HCT116 (cell line): ENCODE measurements around the gene TRPV5. TPM values are rescaled to one million over a fixed set of nuclear protein-coding genes. Genes with fewer than 3 reads are reported as not detected.

Experiments
- ATAC-seq: fragments of 200-7000 bp; cut with Tn5 transposase; 2 replicates; pipeline ENCODE4 v1.9.1; 2020; ENCODE audit warnings: mild to moderate bottlenecking, moderate library complexity
- BruUV-seq: library from RNA; stranded (reverse); fragments of 400-500 nt; replicated peaks from 2 replicates; lab custom pipeline; 2021; lab: Mats Ljungman, UMichigan
- CTCF ChIA-PET: fragments of 300-600 bp; sonication (Branson Sonifier 250); formaldehyde crosslinking; loops from one replicate; lab custom pipeline; 2021; ENCODE audit warnings: antibody characterized with exemption; lab: Charles Lee
- POLR2A ChIA-PET: fragments of 300-600, 350-600 bp; sonication (Branson Sonifier 250); formaldehyde crosslinking; loops from one replicate; lab custom pipeline; 2021; ENCODE audit warnings: antibody characterized with exemption; lab: Charles Lee
- RAD21 ChIA-PET, 2 experiments: fragments of 300-600 bp; sonication (Branson Sonifier 250); formaldehyde crosslinking; loops; one replicate each; lab custom pipeline; 2023; ENCODE audit warnings: low total read pairs in 2 of 2; ENCODE audit not compliant: uncharacterized antibody in 2 of 2, unreplicated experiment in 2 of 2, low non-redundant PET in 1 of 2; lab: Charles Lee
- DNase-seq: peaks from one replicate; pipeline ENCODE4 v3.0.0-alpha.2; 2010; ENCODE audit warnings: low read depth, low spot score
- H2AFZ ChIP-seq: fragments of 200-600 bp; shearing (Covaris generic), sonication (generic); 2 replicates; pipeline ENCODE4 v1.6.1; 2017; ENCODE audit warnings: low read depth, mixed run types, mixed read lengths, antibody characterized with exemption, low read length; ENCODE audit not compliant: poor library complexity, severe bottlenecking
- H3K27ac ChIP-seq: 2 replicates; pipeline ENCODE4 v1.5.1; 2012; ENCODE audit warnings: low read depth, low read length
- H3K27me3 ChIP-seq: fragments of 200-600 bp; sonication (generic); 2 replicates; pipeline ENCODE4 v1.6.1; 2016; ENCODE audit warnings: mixed run types, low read length, mixed read lengths; ENCODE audit not compliant: insufficient read depth
- H3K36me3 ChIP-seq, 2 experiments: fragments of 200-500 bp in 1 of 2; fragments of 200-600 bp in 1 of 2; sonication (Bioruptor generic) in 1 of 2; sonication (generic) in 1 of 2; 2 replicates each; pipeline versions ENCODE4 v1.5.1 to v1.6.1; 2014 to 2016; ENCODE audit warnings: low read length in 2 of 2, inconsistent platforms in 1 of 2, mixed read lengths in 1 of 2, mixed run types in 1 of 2; ENCODE audit not compliant: insufficient read depth in 2 of 2, control insufficient read depth in 1 of 2
- H3K4me1 ChIP-seq, 2 experiments: fragments of 200-600 bp in 1 of 2; sonication (generic) in 1 of 2; 2 replicates each; pipeline versions ENCODE4 v1.5.1 to v1.6.1; 2012 to 2017; ENCODE audit warnings: low read length in 2 of 2, inconsistent platforms in 1 of 2, mild to moderate bottlenecking in 1 of 2, mixed read lengths in 1 of 2, mixed run types in 1 of 2, moderate library complexity in 1 of 2; ENCODE audit not compliant: insufficient read depth in 2 of 2, control insufficient read depth in 1 of 2
- H3K4me2 ChIP-seq: fragments of 200-600 bp; sonication (generic); 2 replicates; pipeline ENCODE4 v1.6.1; 2017; ENCODE audit warnings: mixed run types, low read length, mixed read lengths
- H3K4me3 ChIP-seq, 2 experiments: fragments of 200-600 bp in 1 of 2; sonication (generic) in 1 of 2; replicated peaks in 1 of 2; 2 replicates each; pipeline ENCODE4 v1.5.1; 2011 to 2016; ENCODE audit warnings: low read length in 2 of 2, control low read depth in 1 of 2, low read depth in 1 of 2, mild to moderate bottlenecking in 1 of 2, mixed read lengths in 1 of 2, mixed run types in 1 of 2
- H3K79me2 ChIP-seq: fragments of 200-600 bp; sonication (generic); 2 replicates; pipeline ENCODE4 v1.6.1; 2017; ENCODE audit warnings: mild to moderate bottlenecking, mixed run types, low read length, moderate library complexity, mixed read lengths; ENCODE audit not compliant: insufficient read depth
- H3K9ac ChIP-seq: fragments of 200-600 bp; sonication (generic); 2 replicates; pipeline ENCODE4 v1.6.1; 2016; ENCODE audit warnings: low read length, mixed read lengths
- H3K9me2 ChIP-seq: fragments of 200-600 bp; sonication (generic), shearing (Covaris generic); 2 replicates; pipeline ENCODE4 v1.6.1; 2017; ENCODE audit warnings: mixed run types, mild to moderate bottlenecking, moderate library complexity; ENCODE audit not compliant: insufficient read depth
- H3K9me3 ChIP-seq, 2 experiments: fragments of 200-500 bp in 1 of 2; fragments of 200-600 bp in 1 of 2; sonication (Bioruptor generic) in 1 of 2; sonication (generic) in 1 of 2; 2 replicates each; pipeline ENCODE4 v1.6.1; 2014 to 2017; ENCODE audit warnings: low read length in 2 of 2, mixed read lengths in 2 of 2, inconsistent platforms in 1 of 2, low read depth in 1 of 2, mild to moderate bottlenecking in 1 of 2, mixed run types in 1 of 2, moderate library complexity in 1 of 2; ENCODE audit not compliant: control insufficient read depth in 1 of 2, insufficient read depth in 1 of 2
- H4K20me1 ChIP-seq: fragments of 200-600 bp; sonication (generic), shearing (Covaris generic); 2 replicates; pipeline ENCODE4 v1.6.1; 2017; ENCODE audit warnings: mixed run types, mild to moderate bottlenecking, moderate library complexity; ENCODE audit not compliant: insufficient read depth
- EZH2phosphoT487 ChIP-seq: fragments of 200-600 bp; IDR thresholded peaks from 2 replicates; pipeline ENCODE4 v1.6.1; 2018; ENCODE audit warnings: antibody characterized with exemption, borderline replicate concordance
- POLR2AphosphoS5 ChIP-seq: IDR thresholded peaks from 2 replicates; pipeline ENCODE4 v1.6.1; 2011; ENCODE audit warnings: mild to moderate bottlenecking, low read depth, low read length, moderate library complexity
- SP1 ChIP-seq: IDR thresholded peaks from 2 replicates; pipeline ENCODE4 v1.6.1; 2012; ENCODE audit warnings: low read depth
- YY1 ChIP-seq: IDR thresholded peaks from 2 replicates; pipeline ENCODE4 v1.6.1; 2011; ENCODE audit warnings: low read length, low read depth, moderate library complexity, mild to moderate bottlenecking; ENCODE audit not compliant: insufficient replicate concordance; ENCODE audit errors: extremely low read depth
- intact Hi-C: fragments of 100-400 bp; cut with micrococcal nuclease; formaldehyde crosslinking; loops from 2 replicates; pipeline ENCODE4 v1.10.0; 2022
- total RNA-seq: library from RNA; stranded (reverse); gene quantifications from one replicate; pipeline ENCODE4 v1.2.1, GENCODE V29; 2021; ENCODE audit not compliant: unreplicated experiment
- TF ChIP-seq, protein P1 (sequence below), 3 experiments: fragments of 200-600 bp in 1 of 3; sonication (generic) in 1 of 3; IDR thresholded peaks in 2 of 3; conservative IDR thresholded peaks in 1 of 3; 2 replicates each; pipeline ENCODE4 v1.5.1; 2012 to 2017; ENCODE audit warnings: low read depth in 2 of 3, low read length in 2 of 3, antibody characterized with exemption in 1 of 3, borderline replicate concordance in 1 of 3, control low read depth in 1 of 3, mild to moderate bottlenecking in 1 of 3, mixed read lengths in 1 of 3, mixed run types in 1 of 3, moderate library complexity in 1 of 3; ENCODE audit not compliant: insufficient read depth in 1 of 3

Gene TRPV5
- total RNA-seq, 1 experiment from 2014 or later: not detected

DNA sequence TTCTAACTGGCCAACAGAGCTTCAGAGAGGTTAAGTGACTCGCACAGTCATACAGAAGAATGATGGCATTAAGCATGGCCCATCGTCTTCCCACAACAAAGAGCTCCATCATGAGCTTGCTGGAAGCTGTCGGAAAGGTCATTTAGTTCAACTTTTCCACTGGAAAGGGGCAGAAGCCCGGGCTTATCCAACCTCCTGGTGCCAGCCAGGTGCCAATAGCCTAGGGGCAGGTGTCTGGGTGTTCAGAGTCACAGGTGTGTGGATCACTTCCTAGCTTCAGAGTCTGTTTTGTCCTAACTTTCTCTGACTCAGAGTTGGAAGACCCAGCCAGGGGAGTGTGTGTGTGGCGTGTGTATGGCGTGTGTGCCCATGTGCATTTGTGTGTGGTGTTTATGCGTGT lies 46.7 kb downstream of the TRPV5 start:
- no peaks in the 10 kb centered on the region for H4K20me1 ChIP-seq
- RAD21 ChIA-PET: no interaction called here
- no peaks in the 10 kb centered on the region for H3K36me3 ChIP-seq
- intact Hi-C loops: no loop called here
- no peak overlapping the region for H3K27ac ChIP-seq
- H3K4me3 ChIP-seq: no peak overlapping the region
- no peak for ATAC-seq
- no peaks in the 10 kb centered on the region for H3K9me3 ChIP-seq
- no peaks in the 10 kb centered on the region for H3K9me2 ChIP-seq
- no peak overlapping the region for H3K4me2 ChIP-seq
- CTCF ChIA-PET: interaction anchor here (0.6 to 1.4 kb wide), 4 partner anchors 14 to 353 kb away, joined by 3 to 4 read pairs (median 4); no protein-coding TSS in a partner anchor
- POLR2A ChIA-PET: no interaction called here
- BruUV-seq: no TSS peak
- H3K4me1 ChIP-seq: peaks cover 4 to 10% of the 10 kb centered on the region in 2 experiments; a peak in 3 of 4 replicates
- H3K9ac ChIP-seq: no peak overlapping the region
- DNase-seq: no peak
- TF ChIP-seq EZH2phosphoT487: no peak
- no peaks in the 10 kb centered on the region for H3K79me2 ChIP-seq
- no peak overlapping the region for H2AFZ ChIP-seq
- H3K27me3 ChIP-seq: 0 out of 2 replicates have a peak, but pooled peaks cover under 1% of the 10 kb centered on the region

DNA sequence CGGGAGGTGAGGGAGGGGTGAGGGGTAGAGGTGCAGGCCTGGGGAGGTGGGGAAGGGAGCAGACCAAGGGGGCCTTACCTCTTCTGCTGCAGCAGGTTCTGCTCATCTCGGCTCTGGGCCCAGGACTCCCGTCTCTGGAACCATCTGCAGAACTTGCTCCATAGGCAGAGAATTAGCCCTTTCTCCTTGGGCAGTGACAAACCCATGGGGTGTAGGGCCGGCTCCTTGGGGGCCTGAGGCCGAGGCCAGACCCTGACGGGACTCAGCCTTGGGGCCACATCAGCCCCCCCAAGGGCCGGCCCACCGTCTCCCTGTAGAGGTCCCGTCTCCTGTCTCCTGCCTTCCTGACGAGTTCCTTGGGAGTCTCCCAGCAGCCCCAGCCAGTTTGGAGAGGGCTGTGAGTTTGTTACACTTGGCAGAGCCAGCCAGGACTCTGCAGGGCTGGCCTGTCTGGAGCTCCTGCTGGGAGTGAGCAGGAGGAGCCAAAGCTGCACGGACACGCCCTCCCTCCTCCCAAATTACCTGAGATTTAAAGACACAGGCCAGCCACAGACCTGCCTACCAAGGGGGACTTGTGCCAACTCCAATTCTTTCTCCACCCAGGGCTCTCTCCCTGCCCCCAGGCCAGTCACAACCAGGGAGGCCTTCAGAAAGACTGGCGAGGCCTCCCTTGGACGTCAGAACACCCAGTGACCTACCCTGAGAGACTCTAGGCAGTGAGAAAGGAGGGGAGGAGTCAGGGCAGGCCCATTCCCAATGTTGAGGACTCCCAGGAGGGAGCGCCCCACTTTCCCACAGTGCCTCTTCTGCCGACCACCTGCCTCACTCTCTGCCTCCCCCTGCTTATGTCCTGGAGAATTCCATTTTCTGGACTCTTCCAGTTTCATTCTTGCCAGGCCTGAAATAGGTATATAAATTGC lies 48.0 kb downstream of the TRPV5 start, which contains the start of gene TRPV6:
Gene TRPV6, minus strand, starts transcription at position 435 of the 920 bp plus-strand sequence.
- Histone ChIP-seq H3K4me2 (peak within 1 kb of the TSS; percentile 47), H3K27ac (no peak within 1 kb of the TSS), H3K9me3 (no peaks in the 10 kb centered on the region), H3K9ac (no peak within 1 kb of the TSS), H4K20me1 (no peaks in the 10 kb centered on the region), H3K4me1 (peaks cover 4 to 10% of the 10 kb centered on the region in 2 experiments; a peak in 3 of 4 replicates), H3K27me3 (no peaks in the 10 kb centered on the region), H3K36me3 (no peaks in the 10 kb centered on the region), H3K4me3 (no peak within 1 kb of the TSS; a peak in 1 of 4 replicates), H2AFZ (peak within 1 kb of the TSS; percentile 82), H3K79me2 (no peaks in the 10 kb centered on the region), H3K9me2 (no peaks in the 10 kb centered on the region)
- ChIA-PET POLR2A (no interaction called here), RAD21 (interaction anchor here in 1 of 2 experiments (0.7 kb wide), 1 partner anchor 117 kb away, joined by 4 read pairs; no protein-coding TSS in a partner anchor), CTCF (interaction anchor here (1.0 to 1.4 kb wide), 4 partner anchors 12 to 407 kb away, joined by 3 to 5 read pairs (median 3); no protein-coding TSS in a partner anchor)
- ATAC-seq: peak; percentile 93
- intact Hi-C loops: no loop called here
- no TSS peak for BruUV-seq
- TF ChIP-seq, protein P1, sequence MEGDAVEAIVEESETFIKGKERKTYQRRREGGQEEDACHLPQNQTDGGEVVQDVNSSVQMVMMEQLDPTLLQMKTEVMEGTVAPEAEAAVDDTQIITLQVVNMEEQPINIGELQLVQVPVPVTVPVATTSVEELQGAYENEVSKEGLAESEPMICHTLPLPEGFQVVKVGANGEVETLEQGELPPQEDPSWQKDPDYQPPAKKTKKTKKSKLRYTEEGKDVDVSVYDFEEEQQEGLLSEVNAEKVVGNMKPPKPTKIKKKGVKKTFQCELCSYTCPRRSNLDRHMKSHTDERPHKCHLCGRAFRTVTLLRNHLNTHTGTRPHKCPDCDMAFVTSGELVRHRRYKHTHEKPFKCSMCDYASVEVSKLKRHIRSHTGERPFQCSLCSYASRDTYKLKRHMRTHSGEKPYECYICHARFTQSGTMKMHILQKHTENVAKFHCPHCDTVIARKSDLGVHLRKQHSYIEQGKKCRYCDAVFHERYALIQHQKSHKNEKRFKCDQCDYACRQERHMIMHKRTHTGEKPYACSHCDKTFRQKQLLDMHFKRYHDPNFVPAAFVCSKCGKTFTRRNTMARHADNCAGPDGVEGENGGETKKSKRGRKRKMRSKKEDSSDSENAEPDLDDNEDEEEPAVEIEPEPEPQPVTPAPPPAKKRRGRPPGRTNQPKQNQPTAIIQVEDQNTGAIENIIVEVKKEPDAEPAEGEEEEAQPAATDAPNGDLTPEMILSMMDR (IDR thresholded peaks at IDR 0.05 in 2 of 3, conservative IDR thresholded peaks at IDR 0.05 in 1 of 3; ENCODE audit: borderline replicate concordance in 1 of 3, insufficient read depth in 1 of 3, low read depth in 2 of 3, low read length in 2 of 3): no peak
- TF ChIP-seq YY1: no peak
- peak; percentile 12; the same call in 1 of the 2 replicates for TF ChIP-seq SP1
- TF ChIP-seq POLR2AphosphoS5: peak; percentile 45; the same call in 1 of the 2 replicates
- peak; percentile 22 for DNase-seq
